ENCODE measurements around the gene NT5C.

Gene NT5C

DNA sequence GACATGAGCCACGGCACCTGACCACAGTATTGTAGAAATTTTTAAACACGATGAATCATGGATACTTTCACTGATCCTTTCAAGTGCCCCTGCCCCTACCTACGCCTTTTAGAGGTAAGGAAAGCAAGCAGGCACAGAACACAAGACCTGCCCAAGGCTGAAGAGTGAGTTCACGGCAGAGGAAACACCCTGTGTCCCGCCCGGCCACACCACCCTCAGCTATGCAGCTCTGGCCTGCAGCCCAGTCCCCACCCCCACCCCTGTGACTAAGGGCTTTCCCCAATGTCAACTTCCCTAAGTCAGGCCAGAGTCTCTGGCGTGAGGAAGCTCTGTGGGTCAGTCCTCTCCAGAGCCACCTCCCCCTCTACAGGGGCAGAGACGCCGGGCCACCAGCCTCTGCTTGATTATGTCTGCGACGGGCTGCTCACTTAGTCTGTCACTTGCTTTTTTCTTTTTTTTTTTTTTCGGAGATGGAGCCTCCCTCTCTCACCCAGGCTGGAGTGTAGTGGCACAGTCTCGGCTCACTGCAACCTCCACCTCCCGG, 35.4 kb downstream of the NT5C start:
- Histone ChIP-seq H3K27me3 (ENCODE audit: control insufficient read depth, insufficient read depth, low read length) (no peaks in the 10 kb centered on the region), H3K9me3 (ENCODE audit: control insufficient read depth, insufficient read depth, low read length) (no peaks in the 10 kb centered on the region), H3K9ac (ENCODE audit: low read depth, low read length) (no peak overlapping the region), H3K4me1 (ENCODE audit: control insufficient read depth, insufficient read depth, low read length) (peaks cover 4% of the 10 kb centered on the region), H3K4me3 (ENCODE audit: low read depth, low read length) (no peak overlapping the region), H3K36me3 (ENCODE audit: control insufficient read depth, insufficient read depth, low read length) (peaks cover 14% of the 10 kb centered on the region)

DNA sequence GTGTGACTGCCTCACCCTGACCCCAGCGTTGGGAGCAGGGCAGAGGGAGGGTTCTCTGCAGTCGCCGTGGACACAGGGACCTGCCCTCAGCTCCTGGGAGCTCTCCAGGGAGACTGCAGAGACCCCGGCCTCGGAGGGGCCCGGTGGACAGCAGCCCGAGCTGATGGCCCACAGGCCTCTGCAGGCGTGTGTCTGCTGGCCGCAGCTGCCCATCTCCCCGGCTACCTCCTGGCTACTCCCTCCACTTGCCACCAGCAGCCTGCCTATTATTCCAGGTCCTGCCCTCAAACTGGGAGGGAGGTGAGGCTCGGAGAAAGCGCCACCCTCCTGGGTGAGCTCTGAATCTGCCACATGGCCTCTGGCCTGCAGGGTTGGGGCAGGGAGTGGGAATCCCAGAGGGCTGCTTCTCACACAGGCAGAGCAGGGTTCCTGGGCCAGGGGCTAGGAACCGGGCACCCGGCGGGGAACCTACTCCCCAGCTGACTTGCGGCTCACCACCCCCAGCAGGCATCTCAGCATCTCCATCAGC, 36.6 kb downstream of the NT5C start:
- Histone ChIP-seq H3K4me1 (ENCODE audit: control insufficient read depth, insufficient read depth, low read length) (peaks cover 7% of the 10 kb centered on the region), H3K9ac (ENCODE audit: low read depth, low read length) (no peak overlapping the region), H3K9me3 (ENCODE audit: control insufficient read depth, insufficient read depth, low read length) (no peaks in the 10 kb centered on the region), H3K4me3 (ENCODE audit: low read depth, low read length) (no peak overlapping the region), H3K27me3 (ENCODE audit: control insufficient read depth, insufficient read depth, low read length) (no peaks in the 10 kb centered on the region), H3K36me3 (ENCODE audit: control insufficient read depth, insufficient read depth, low read length) (peaks cover 8% of the 10 kb centered on the region)

DNA sequence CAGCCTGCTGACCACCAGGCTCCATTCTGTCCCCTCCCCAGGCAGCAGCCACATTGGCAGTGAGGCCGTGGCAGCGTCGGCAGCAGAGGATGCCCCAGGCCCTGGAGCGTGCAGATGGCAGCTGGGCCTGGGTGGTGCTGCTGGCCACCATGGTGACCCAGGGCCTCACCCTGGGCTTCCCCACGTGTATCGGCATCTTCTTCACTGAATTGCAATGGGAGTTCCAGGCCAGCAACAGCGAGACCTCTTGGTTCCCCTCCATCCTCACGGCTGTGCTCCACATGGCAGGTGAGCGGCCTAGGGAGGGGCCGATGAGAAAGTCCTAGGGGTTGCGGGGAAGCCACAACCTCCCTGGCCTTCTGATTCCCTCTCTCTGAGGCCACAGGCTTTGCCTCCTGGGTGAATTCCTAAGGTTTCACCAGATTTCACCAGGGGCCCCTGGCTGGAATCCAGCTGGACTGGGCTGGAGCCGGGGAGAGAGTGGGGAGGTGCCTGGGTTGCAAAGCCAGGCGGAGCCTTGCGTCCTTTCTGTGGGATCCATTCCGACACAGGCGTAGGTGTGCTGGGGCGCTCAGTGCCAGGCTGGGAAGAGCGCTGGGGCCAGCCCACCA, 37.9 kb downstream of the NT5C start:
- peaks cover under 1% of the 10 kb centered on the region for H3K36me3 ChIP-seq (ENCODE audit: control insufficient read depth, insufficient read depth, low read length)
- peaks cover 13% of the 10 kb centered on the region for H3K4me1 ChIP-seq (ENCODE audit: control insufficient read depth, insufficient read depth, low read length)
- H3K27me3 ChIP-seq (ENCODE audit: control insufficient read depth, insufficient read depth, low read length), result no peaks in the 10 kb centered on the region
- no peaks in the 10 kb centered on the region for H3K9me3 ChIP-seq (ENCODE audit: control insufficient read depth, insufficient read depth, low read length)
- no peak overlapping the region for H3K4me3 ChIP-seq (ENCODE audit: low read depth, low read length)
- H3K9ac ChIP-seq (ENCODE audit: low read depth, low read length), result no peak overlapping the region

- peaks cover 14% of the 10 kb centered on the region for H3K4me1 ChIP-seq (ENCODE audit: control insufficient read depth, insufficient read depth, low read length)
- no peaks in the 10 kb centered on the region for H3K27me3 ChIP-seq (ENCODE audit: control insufficient read depth, insufficient read depth, low read length)
- H3K9ac ChIP-seq (ENCODE audit: low read depth, low read length), result no peak overlapping the region
- no peak overlapping the region for H3K4me3 ChIP-seq (ENCODE audit: low read depth, low read length)
- H3K36me3 ChIP-seq (ENCODE audit: control insufficient read depth, insufficient read depth, low read length), result no peaks in the 10 kb centered on the region
- no peaks in the 10 kb centered on the region for H3K9me3 ChIP-seq (ENCODE audit: control insufficient read depth, insufficient read depth, low read length)
Observed at GRCh38 chr17:75091855-75092327, 39.7 kb downstream of the NT5C start.

DNA sequence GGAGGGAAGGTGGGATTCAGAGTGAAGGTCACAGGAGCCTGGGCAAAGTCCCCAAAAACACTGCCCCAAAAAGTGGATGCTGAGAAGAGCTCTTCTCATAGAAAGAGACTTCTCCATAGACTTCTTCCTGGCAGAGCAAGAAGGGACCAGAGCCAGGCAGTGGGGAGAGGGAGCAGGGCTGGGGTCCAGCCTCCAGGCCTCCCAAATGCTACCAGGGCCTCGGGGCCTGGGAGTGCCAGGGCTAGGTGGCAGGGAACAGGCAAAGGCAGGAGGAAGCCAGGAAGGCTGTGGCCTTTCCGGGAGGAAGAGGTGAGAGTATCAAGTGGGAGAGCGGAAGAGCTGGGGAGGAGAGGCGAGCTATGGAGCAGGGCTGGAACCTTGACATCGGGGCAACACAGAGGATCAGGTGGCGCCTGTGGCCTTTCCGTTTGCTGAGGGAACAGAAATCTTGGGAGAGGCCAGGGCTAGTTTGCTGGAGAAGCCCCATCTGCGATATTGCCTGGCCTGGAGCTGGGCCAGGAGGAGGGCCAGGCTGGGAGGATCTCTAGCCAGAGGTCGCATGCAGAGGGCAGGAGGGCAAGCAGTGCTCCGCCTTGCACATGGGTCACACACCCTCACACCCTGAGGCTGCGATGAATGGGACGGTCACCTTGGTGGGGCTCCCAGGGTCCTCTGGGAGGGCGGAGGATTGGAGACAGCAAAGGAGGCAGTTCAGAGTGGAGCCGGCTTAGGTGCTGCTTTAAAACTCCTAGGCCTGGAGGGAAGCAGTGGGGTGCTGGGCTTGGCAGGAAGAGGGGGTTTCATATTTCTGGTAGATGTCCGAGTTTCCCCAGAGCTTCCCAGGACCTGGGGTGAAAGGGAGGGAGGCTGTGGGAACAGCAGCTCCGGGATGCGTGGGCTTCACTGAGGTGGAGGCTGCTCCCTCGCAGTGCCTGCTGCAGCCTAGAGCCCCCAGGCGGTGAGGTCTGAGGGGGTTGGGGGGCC, 40.4 kb downstream of the NT5C start:
- H3K36me3 ChIP-seq (ENCODE audit: control insufficient read depth, insufficient read depth, low read length), result no peaks in the 10 kb centered on the region
- H3K4me1 ChIP-seq (ENCODE audit: control insufficient read depth, insufficient read depth, low read length), result peaks cover 14% of the 10 kb centered on the region
- no peak overlapping the region for H3K4me3 ChIP-seq (ENCODE audit: low read depth, low read length)
- H3K27me3 ChIP-seq (ENCODE audit: control insufficient read depth, insufficient read depth, low read length), result no peaks in the 10 kb centered on the region
- H3K9ac ChIP-seq (ENCODE audit: low read depth, low read length), result peak overlapping the region; percentile 54
- no peaks in the 10 kb centered on the region for H3K9me3 ChIP-seq (ENCODE audit: control insufficient read depth, insufficient read depth, low read length)

DNA sequence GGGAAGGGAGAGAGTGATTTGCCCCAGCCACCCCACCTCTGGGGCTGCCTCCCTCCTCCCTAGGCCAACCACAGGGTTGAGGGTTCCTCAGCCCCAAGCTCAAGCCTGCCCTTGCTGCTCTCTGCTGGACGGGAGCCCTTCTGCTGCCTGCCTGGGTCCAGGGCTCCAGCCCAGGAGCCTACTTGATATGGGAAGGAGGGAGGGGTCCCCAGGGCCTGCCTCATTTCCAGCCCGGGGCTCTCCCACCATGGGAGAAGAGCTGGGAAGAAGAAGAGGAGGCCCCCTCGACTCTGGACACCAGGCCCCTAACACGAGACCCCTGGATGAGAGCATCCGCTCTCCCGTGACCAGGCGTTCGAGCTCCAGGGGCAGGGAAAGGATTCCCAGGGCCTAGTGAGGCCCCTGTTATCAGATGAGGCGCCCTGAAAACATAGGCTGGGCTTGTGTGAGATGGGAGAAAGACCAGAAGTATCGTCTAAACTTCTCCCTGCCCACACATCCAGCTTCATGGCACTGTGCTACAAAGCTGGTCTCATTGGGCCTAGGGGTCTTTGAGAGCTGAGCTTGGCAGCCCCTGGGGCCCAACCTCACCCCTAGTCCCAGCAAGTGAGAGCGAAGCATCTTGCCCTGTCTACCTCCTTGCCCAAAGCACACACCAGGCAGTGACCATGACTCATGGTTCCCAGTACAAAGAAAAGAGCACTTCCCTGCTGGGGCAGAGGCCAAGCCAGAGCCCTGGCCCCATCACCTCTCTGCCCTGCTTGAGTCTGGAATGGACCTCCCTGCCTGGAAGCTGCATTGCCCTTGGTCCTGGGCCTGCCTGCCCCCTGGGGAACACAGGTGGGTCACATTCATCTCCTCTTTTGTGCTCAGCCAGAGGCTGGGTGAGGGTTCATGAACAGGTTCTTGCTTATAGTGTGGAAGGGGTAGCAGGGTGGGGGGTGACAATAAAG, 42.8 kb downstream of the NT5C start:
- Histone ChIP-seq H3K4me3 (ENCODE audit: low read depth, low read length) (peak overlapping the region; percentile 78), H3K27me3 (ENCODE audit: control insufficient read depth, insufficient read depth, low read length) (no peaks in the 10 kb centered on the region), H3K4me1 (ENCODE audit: control insufficient read depth, insufficient read depth, low read length) (peaks cover 14% of the 10 kb centered on the region), H3K9ac (ENCODE audit: low read depth, low read length) (peak overlapping the region; percentile 87), H3K9me3 (ENCODE audit: control insufficient read depth, insufficient read depth, low read length) (no peaks in the 10 kb centered on the region), H3K36me3 (ENCODE audit: control insufficient read depth, insufficient read depth, low read length) (no peaks in the 10 kb centered on the region)

- Histone ChIP-seq H3K9ac (ENCODE audit: low read depth, low read length) (peak within 1 kb of the TSS; percentile 88), H3K4me3 (ENCODE audit: low read depth, low read length) (peak within 1 kb of the TSS; percentile 78), H3K9me3 (ENCODE audit: control insufficient read depth, insufficient read depth, low read length) (no peaks in the 10 kb centered on the region), H3K27me3 (ENCODE audit: control insufficient read depth, insufficient read depth, low read length) (no peaks in the 10 kb centered on the region), H3K36me3 (ENCODE audit: control insufficient read depth, insufficient read depth, low read length) (no peaks in the 10 kb centered on the region), H3K4me1 (ENCODE audit: control insufficient read depth, insufficient read depth, low read length) (peaks cover 14% of the 10 kb centered on the region)
Observed at GRCh38 chr17:75087558-75088453, 43.7 kb downstream of the NT5C start, which contains the start of gene SLC16A5. Gene SLC16A5 (plus strand): TSS chr17:75087954. CDS start chr17:75093637, 5,683 bp downstream.

DNA sequence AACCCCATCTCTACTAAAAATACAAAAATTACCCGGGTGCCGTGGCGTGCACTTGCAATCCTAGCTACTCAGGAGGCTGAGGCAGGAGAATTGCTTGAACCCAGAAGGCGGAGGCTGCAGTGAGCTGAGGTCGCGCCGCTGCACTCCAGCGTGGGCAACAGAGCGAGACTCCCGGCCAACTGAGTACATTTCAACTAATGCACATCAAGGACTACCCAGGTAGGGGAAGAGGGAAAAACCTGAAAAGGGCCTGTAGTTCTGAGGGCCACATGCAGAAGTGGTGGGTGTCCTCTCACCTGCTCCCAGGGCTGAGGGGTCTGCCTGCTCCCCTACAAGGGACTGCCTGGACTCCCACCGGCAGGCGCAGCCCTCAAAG, 44.4 kb downstream of the NT5C start:
- Histone ChIP-seq H3K4me1 (ENCODE audit: control insufficient read depth, insufficient read depth, low read length) (peaks cover 17% of the 10 kb centered on the region), H3K4me3 (ENCODE audit: low read depth, low read length) (peak overlapping the region; percentile 78), H3K27me3 (ENCODE audit: control insufficient read depth, insufficient read depth, low read length) (no peaks in the 10 kb centered on the region), H3K9ac (ENCODE audit: low read depth, low read length) (peak overlapping the region; percentile 88), H3K36me3 (ENCODE audit: control insufficient read depth, insufficient read depth, low read length) (no peaks in the 10 kb centered on the region), H3K9me3 (ENCODE audit: control insufficient read depth, insufficient read depth, low read length) (no peaks in the 10 kb centered on the region)

GRCh38 chr17:75086496-75087181, 44.9 kb downstream of the NT5C start:
- H3K9me3 ChIP-seq (ENCODE audit: control insufficient read depth, insufficient read depth, low read length), result no peaks in the 10 kb centered on the region
- H3K4me3 ChIP-seq (ENCODE audit: low read depth, low read length), result no peak overlapping the region
- H3K4me1 ChIP-seq (ENCODE audit: control insufficient read depth, insufficient read depth, low read length), result peaks cover 17% of the 10 kb centered on the region
- H3K36me3 ChIP-seq (ENCODE audit: control insufficient read depth, insufficient read depth, low read length), result no peaks in the 10 kb centered on the region
- H3K27me3 ChIP-seq (ENCODE audit: control insufficient read depth, insufficient read depth, low read length), result no peaks in the 10 kb centered on the region
- peak overlapping the region; percentile 16 for H3K9ac ChIP-seq (ENCODE audit: low read depth, low read length)

All from iPS-15b (cell line).